BJ (cell line): ENCODE results near the gene VSTM2B. TPM values are rescaled to one million over a fixed set of nuclear protein-coding genes. Genes with fewer than 3 reads are reported as not detected.

Experiments
- CTCF ChIA-PET: fragments of 350-600 bp; formaldehyde crosslinking; extraction: SDS; loops from one replicate; lab custom pipeline; 2021; ENCODE audit warnings: antibody characterized with exemption, inconsistent platforms; lab: Yijun Ruan, JAX
- POLR2A ChIA-PET: fragments of 300-600 bp; sonication (Branson Sonifier 250); formaldehyde crosslinking; extraction: SDS; loops from one replicate; lab custom pipeline; 2021; ENCODE audit warnings: antibody characterized with exemption; lab: Charles Lee
- DNase-seq: peaks from one replicate; pipeline ENCODE4 v3.0.0-alpha.2; 2011; ENCODE audit warnings: low read depth
- H3K27me3 ChIP-seq: 2 replicates; pipeline ENCODE4 v1.6.0; 2011; ENCODE audit warnings: low read length; ENCODE audit not compliant: control insufficient read depth, insufficient read depth
- H3K36me3 ChIP-seq: 2 replicates; pipeline ENCODE4 v1.5.1; 2011; ENCODE audit warnings: low read length; ENCODE audit not compliant: control insufficient read depth, insufficient read depth
- H3K4me3 ChIP-seq: 2 replicates; pipeline ENCODE4 v1.5.1; 2011; ENCODE audit warnings: low read depth, mild to moderate bottlenecking, control low read depth, low read length
- CTCF ChIP-seq: IDR thresholded peaks from 2 replicates; pipeline ENCODE4 v1.5.1; 2011; ENCODE audit warnings: low read depth, mild to moderate bottlenecking, control low read depth, inconsistent platforms, low read length, moderate library complexity; ENCODE audit not compliant: insufficient read depth
- polyA plus RNA-seq: library from polyadenylated mRNA; depleted of rRNA; stranded (reverse); fragments of >200 nt; gene quantifications from 2 replicates; pipeline ENCODE4 v1.2.3, GENCODE V29; 2011

VSTM2B gene
- polyA plus RNA-seq, 1 experiment: not detected

- Histone ChIP-seq H3K36me3 (no peaks in the 10 kb centered on the region), H3K27me3 (peaks cover 49% of the 10 kb centered on the region), H3K4me3 (peak overlapping the region; percentile 28)
- DNase-seq: no peak
- ChIA-PET CTCF (interaction anchor here (0.6 to 2.3 kb wide), 11 partner anchors 8 to 244 kb away, joined by 3 to 16 read pairs (median 3); no protein-coding TSS in a partner anchor), POLR2A (no interaction called here)
- peak; percentile 83 for TF ChIP-seq CTCF
Observed at GRCh38 chr19:29528350-29528945, 2.7 kb downstream of the VSTM2B start.

- POLR2A ChIA-PET: no interaction called here
- CTCF ChIA-PET: interaction anchor here (0.6 to 2.3 kb wide), 11 partner anchors 8 to 245 kb away, joined by 3 to 16 read pairs (median 3); no protein-coding TSS in a partner anchor
- TF ChIP-seq CTCF: 0 out of 2 replicates have a peak, but pooled peaks have one; percentile 7
- no peak for DNase-seq
- peaks cover 45% of the 10 kb centered on the region for H3K27me3 ChIP-seq
- H3K36me3 ChIP-seq: no peaks in the 10 kb centered on the region
- H3K4me3 ChIP-seq: no peak overlapping the region
Observed at GRCh38 chr19:29528946-29529645, 3.3 kb downstream of the VSTM2B start.

- no peak for TF ChIP-seq CTCF
- CTCF ChIA-PET: interaction anchor here (0.8 to 2.3 kb wide), 2 partner anchors 9 to 10 kb away, joined by 3 to 16 read pairs; no protein-coding TSS in a partner anchor
- Histone ChIP-seq H3K36me3 (no peaks in the 10 kb centered on the region), H3K27me3 (peaks cover 40% of the 10 kb centered on the region), H3K4me3 (no peak overlapping the region)
- no peak for DNase-seq
- POLR2A ChIA-PET: no interaction called here
Observed at GRCh38 chr19:29529646-29530539, 4.1 kb downstream of the VSTM2B start.

GRCh38 chr19:29530540-29531457, 5.0 kb downstream of the VSTM2B start:
- TF ChIP-seq CTCF: no peak
- peaks cover 34% of the 10 kb centered on the region for H3K27me3 ChIP-seq
- no peaks in the 10 kb centered on the region for H3K36me3 ChIP-seq
- ChIA-PET POLR2A (no interaction called here), CTCF (interaction anchor here (0.8 kb wide), 1 partner anchor 8 kb away, joined by 3 read pairs; no protein-coding TSS in a partner anchor)
- no peak for DNase-seq
- no peak overlapping the region for H3K4me3 ChIP-seq
